HCT116 (cell line): Measurements from ENCODE around the gene BCL11B. TPM values are rescaled to one million over a fixed set of nuclear protein-coding genes. Genes with fewer than 3 reads are reported as not detected.

Source experiments
- ATAC-seq: fragments of 200-7000 bp; cut with Tn5 transposase; 2 replicates; pipeline ENCODE4 v1.9.1; 2020; ENCODE audit warnings: mild to moderate bottlenecking, moderate library complexity
- BruUV-seq: library from RNA; stranded (reverse); fragments of 400-500 nt; replicated peaks from 2 replicates; lab custom pipeline; 2021; lab: Mats Ljungman, UMichigan
- CTCF ChIA-PET: fragments of 300-600 bp; sonication (Branson Sonifier 250); formaldehyde crosslinking; loops from one replicate; lab custom pipeline; 2021; ENCODE audit warnings: antibody characterized with exemption; lab: Charles Lee
- POLR2A ChIA-PET: fragments of 300-600, 350-600 bp; sonication (Branson Sonifier 250); formaldehyde crosslinking; loops from one replicate; lab custom pipeline; 2021; ENCODE audit warnings: antibody characterized with exemption; lab: Charles Lee
- RAD21 ChIA-PET, 2 experiments: fragments of 300-600 bp; sonication (Branson Sonifier 250); formaldehyde crosslinking; loops; one replicate each; lab custom pipeline; 2023; ENCODE audit warnings: low total read pairs in 2 of 2; ENCODE audit not compliant: uncharacterized antibody in 2 of 2, unreplicated experiment in 2 of 2, low non-redundant PET in 1 of 2; lab: Charles Lee
- DNase-seq: peaks from one replicate; pipeline ENCODE4 v3.0.0-alpha.2; 2010; ENCODE audit warnings: low read depth, low spot score
- H2AFZ ChIP-seq: fragments of 200-600 bp; shearing (Covaris generic), sonication (generic); 2 replicates; pipeline ENCODE4 v1.6.1; 2017; ENCODE audit warnings: low read depth, mixed run types, mixed read lengths, antibody characterized with exemption, low read length; ENCODE audit not compliant: poor library complexity, severe bottlenecking
- H3K27ac ChIP-seq: 2 replicates; pipeline ENCODE4 v1.5.1; 2012; ENCODE audit warnings: low read depth, low read length
- H3K27me3 ChIP-seq: fragments of 200-600 bp; sonication (generic); 2 replicates; pipeline ENCODE4 v1.6.1; 2016; ENCODE audit warnings: mixed run types, low read length, mixed read lengths; ENCODE audit not compliant: insufficient read depth
- H3K36me3 ChIP-seq, 2 experiments: fragments of 200-500 bp in 1 of 2; fragments of 200-600 bp in 1 of 2; sonication (Bioruptor generic) in 1 of 2; sonication (generic) in 1 of 2; 2 replicates each; pipeline versions ENCODE4 v1.5.1 to v1.6.1; 2014 to 2016; ENCODE audit warnings: low read length in 2 of 2, inconsistent platforms in 1 of 2, mixed read lengths in 1 of 2, mixed run types in 1 of 2; ENCODE audit not compliant: insufficient read depth in 2 of 2, control insufficient read depth in 1 of 2
- H3K4me1 ChIP-seq, 2 experiments: fragments of 200-600 bp in 1 of 2; sonication (generic) in 1 of 2; 2 replicates each; pipeline versions ENCODE4 v1.5.1 to v1.6.1; 2012 to 2017; ENCODE audit warnings: low read length in 2 of 2, inconsistent platforms in 1 of 2, mild to moderate bottlenecking in 1 of 2, mixed read lengths in 1 of 2, mixed run types in 1 of 2, moderate library complexity in 1 of 2; ENCODE audit not compliant: insufficient read depth in 2 of 2, control insufficient read depth in 1 of 2
- H3K4me2 ChIP-seq: fragments of 200-600 bp; sonication (generic); 2 replicates; pipeline ENCODE4 v1.6.1; 2017; ENCODE audit warnings: mixed run types, low read length, mixed read lengths
- H3K4me3 ChIP-seq, 2 experiments: fragments of 200-600 bp in 1 of 2; sonication (generic) in 1 of 2; replicated peaks in 1 of 2; 2 replicates each; pipeline ENCODE4 v1.5.1; 2011 to 2016; ENCODE audit warnings: low read length in 2 of 2, control low read depth in 1 of 2, low read depth in 1 of 2, mild to moderate bottlenecking in 1 of 2, mixed read lengths in 1 of 2, mixed run types in 1 of 2
- H3K79me2 ChIP-seq: fragments of 200-600 bp; sonication (generic); 2 replicates; pipeline ENCODE4 v1.6.1; 2017; ENCODE audit warnings: mild to moderate bottlenecking, mixed run types, low read length, moderate library complexity, mixed read lengths; ENCODE audit not compliant: insufficient read depth
- H3K9ac ChIP-seq: fragments of 200-600 bp; sonication (generic); 2 replicates; pipeline ENCODE4 v1.6.1; 2016; ENCODE audit warnings: low read length, mixed read lengths
- H3K9me2 ChIP-seq: fragments of 200-600 bp; sonication (generic), shearing (Covaris generic); 2 replicates; pipeline ENCODE4 v1.6.1; 2017; ENCODE audit warnings: mixed run types, mild to moderate bottlenecking, moderate library complexity; ENCODE audit not compliant: insufficient read depth
- H3K9me3 ChIP-seq, 2 experiments: fragments of 200-500 bp in 1 of 2; fragments of 200-600 bp in 1 of 2; sonication (Bioruptor generic) in 1 of 2; sonication (generic) in 1 of 2; 2 replicates each; pipeline ENCODE4 v1.6.1; 2014 to 2017; ENCODE audit warnings: low read length in 2 of 2, mixed read lengths in 2 of 2, inconsistent platforms in 1 of 2, low read depth in 1 of 2, mild to moderate bottlenecking in 1 of 2, mixed run types in 1 of 2, moderate library complexity in 1 of 2; ENCODE audit not compliant: control insufficient read depth in 1 of 2, insufficient read depth in 1 of 2
- H4K20me1 ChIP-seq: fragments of 200-600 bp; sonication (generic), shearing (Covaris generic); 2 replicates; pipeline ENCODE4 v1.6.1; 2017; ENCODE audit warnings: mixed run types, mild to moderate bottlenecking, moderate library complexity; ENCODE audit not compliant: insufficient read depth
- ELF1 ChIP-seq: IDR thresholded peaks from 2 replicates; pipeline ENCODE4 v1.6.1; 2012; ENCODE audit warnings: low read depth, borderline replicate concordance
- FOSL1 ChIP-seq: IDR thresholded peaks from 2 replicates; pipeline ENCODE4 v1.6.1; 2012; ENCODE audit warnings: low read depth
- RAD21 ChIP-seq: IDR thresholded peaks from 2 replicates; pipeline ENCODE4 v1.6.1; 2012; ENCODE audit warnings: low read depth, mild to moderate bottlenecking
- intact Hi-C: fragments of 100-400 bp; cut with micrococcal nuclease; formaldehyde crosslinking; loops from 2 replicates; pipeline ENCODE4 v1.10.0; 2022
- total RNA-seq: library from RNA; stranded (reverse); gene quantifications from one replicate; pipeline ENCODE4 v1.2.1, GENCODE V29; 2021; ENCODE audit not compliant: unreplicated experiment
- TF ChIP-seq, protein P1 (sequence below): IDR thresholded peaks from 2 replicates; pipeline ENCODE4 v1.6.1; 2012; ENCODE audit warnings: low read depth
- TF ChIP-seq, protein P2 (sequence below): IDR thresholded peaks from 2 replicates; pipeline ENCODE4 v1.6.1; 2011; ENCODE audit warnings: mild to moderate bottlenecking, low read length, moderate library complexity; ENCODE audit not compliant: insufficient replicate concordance; ENCODE audit errors: extremely low read depth

The BCL11B gene
- total RNA-seq, 1 experiment from 2014 or later, result 1.1 TPM

DNA sequence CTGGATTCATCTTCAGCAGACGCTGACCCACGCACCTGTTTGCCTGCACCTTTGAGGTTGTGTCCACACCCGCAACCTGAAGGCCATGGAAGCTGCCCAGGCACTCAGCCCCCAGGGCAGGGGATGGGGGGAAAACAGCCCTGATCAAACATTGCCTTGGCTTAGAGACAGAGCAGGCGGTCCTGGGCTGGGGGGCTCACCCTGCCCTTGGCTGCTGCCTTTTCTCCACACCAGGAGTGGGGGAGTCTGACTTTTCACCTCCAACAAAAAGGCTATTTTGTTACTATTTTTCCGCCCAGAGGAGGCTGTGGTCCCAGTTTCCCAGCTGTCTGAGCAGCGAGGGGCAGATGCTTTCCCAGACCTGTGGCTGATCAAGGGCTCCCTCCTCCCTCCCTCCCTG, 24.2 kb downstream of the BCL11B start:
- CTCF ChIA-PET, result no interaction called here
- Histone ChIP-seq H3K9me2 (no peaks in the 10 kb centered on the region), H3K79me2 (no peaks in the 10 kb centered on the region), H3K9me3 (no peaks in the 10 kb centered on the region), H3K4me1 (peaks cover 14 to 20% of the 10 kb centered on the region in 2 experiments), H2AFZ (no peak overlapping the region), H3K4me2 (no peak overlapping the region), H3K9ac (no peak overlapping the region), H3K27ac (no peak overlapping the region), H3K27me3 (no peaks in the 10 kb centered on the region; the same call in 1 of the 2 replicates), H3K4me3 (no peak overlapping the region), H4K20me1 (no peaks in the 10 kb centered on the region), H3K36me3 (no peaks in the 10 kb centered on the region)
- ATAC-seq, result no peak
- BruUV-seq, result no TSS peak
- intact Hi-C loops, result no loop called here
- POLR2A ChIA-PET, result no interaction called here
- RAD21 ChIA-PET, result no interaction called here
- TF ChIP-seq, protein P1, sequence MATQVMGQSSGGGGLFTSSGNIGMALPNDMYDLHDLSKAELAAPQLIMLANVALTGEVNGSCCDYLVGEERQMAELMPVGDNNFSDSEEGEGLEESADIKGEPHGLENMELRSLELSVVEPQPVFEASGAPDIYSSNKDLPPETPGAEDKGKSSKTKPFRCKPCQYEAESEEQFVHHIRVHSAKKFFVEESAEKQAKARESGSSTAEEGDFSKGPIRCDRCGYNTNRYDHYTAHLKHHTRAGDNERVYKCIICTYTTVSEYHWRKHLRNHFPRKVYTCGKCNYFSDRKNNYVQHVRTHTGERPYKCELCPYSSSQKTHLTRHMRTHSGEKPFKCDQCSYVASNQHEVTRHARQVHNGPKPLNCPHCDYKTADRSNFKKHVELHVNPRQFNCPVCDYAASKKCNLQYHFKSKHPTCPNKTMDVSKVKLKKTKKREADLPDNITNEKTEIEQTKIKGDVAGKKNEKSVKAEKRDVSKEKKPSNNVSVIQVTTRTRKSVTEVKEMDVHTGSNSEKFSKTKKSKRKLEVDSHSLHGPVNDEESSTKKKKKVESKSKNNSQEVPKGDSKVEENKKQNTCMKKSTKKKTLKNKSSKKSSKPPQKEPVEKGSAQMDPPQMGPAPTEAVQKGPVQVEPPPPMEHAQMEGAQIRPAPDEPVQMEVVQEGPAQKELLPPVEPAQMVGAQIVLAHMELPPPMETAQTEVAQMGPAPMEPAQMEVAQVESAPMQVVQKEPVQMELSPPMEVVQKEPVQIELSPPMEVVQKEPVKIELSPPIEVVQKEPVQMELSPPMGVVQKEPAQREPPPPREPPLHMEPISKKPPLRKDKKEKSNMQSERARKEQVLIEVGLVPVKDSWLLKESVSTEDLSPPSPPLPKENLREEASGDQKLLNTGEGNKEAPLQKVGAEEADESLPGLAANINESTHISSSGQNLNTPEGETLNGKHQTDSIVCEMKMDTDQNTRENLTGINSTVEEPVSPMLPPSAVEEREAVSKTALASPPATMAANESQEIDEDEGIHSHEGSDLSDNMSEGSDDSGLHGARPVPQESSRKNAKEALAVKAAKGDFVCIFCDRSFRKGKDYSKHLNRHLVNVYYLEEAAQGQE, result no peak
- TF ChIP-seq ELF1 (no peak), FOSL1 (no peak), RAD21 (no peak)
- TF ChIP-seq, protein P2, sequence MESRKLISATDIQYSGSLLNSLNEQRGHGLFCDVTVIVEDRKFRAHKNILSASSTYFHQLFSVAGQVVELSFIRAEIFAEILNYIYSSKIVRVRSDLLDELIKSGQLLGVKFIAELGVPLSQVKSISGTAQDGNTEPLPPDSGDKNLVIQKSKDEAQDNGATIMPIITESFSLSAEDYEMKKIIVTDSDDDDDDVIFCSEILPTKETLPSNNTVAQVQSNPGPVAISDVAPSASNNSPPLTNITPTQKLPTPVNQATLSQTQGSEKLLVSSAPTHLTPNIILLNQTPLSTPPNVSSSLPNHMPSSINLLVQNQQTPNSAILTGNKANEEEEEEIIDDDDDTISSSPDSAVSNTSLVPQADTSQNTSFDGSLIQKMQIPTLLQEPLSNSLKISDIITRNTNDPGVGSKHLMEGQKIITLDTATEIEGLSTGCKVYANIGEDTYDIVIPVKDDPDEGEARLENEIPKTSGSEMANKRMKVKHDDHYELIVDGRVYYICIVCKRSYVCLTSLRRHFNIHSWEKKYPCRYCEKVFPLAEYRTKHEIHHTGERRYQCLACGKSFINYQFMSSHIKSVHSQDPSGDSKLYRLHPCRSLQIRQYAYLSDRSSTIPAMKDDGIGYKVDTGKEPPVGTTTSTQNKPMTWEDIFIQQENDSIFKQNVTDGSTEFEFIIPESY, result no peak
- DNase-seq, result no peak
